Gastroesophageal sphincter (tissue), 3 donors: ENCODE results near the gene PAPPA2.

ENCODE experiments used
- CTCF ChIP-seq, 4 experiments: fragments of 200-600 bp in 2 of 4; fragments of 450-650 bp in 2 of 4; sonication (generic) in 1 of 4; IDR thresholded peaks; one replicate each; pipeline ENCODE4 v1.5.1; 2017 to 2019; ENCODE audit warnings: antibody characterized with exemption in 4 of 4, mild to moderate bottlenecking in 2 of 4, moderate library complexity in 2 of 4
- EP300 ChIP-seq: sonication (generic); formaldehyde crosslinking; IDR thresholded peaks from one replicate; pipeline ENCODE4 v1.6.1; 2017; ENCODE audit warnings: antibody characterized with exemption, mild to moderate bottlenecking
- POLR2A ChIP-seq, 2 donors: fragments of 450-650 bp; IDR thresholded peaks; one replicate each; pipeline ENCODE4 v1.6.1; 2017; ENCODE audit warnings: antibody characterized with exemption in 2 of 2, mild to moderate bottlenecking in 2 of 2, moderate library complexity in 1 of 2

- TF ChIP-seq CTCF (IDR thresholded peaks at IDR 0.05) (no peak), EP300 (no peak), POLR2A (IDR thresholded peaks at IDR 0.05) (no peak)
These were observed 312.4 kb downstream of the PAPPA2 start for GRCh38 chr1:176775378-176775777.
